HTERT RPE-1 (cell line): ENCODE results near the gene BCL2L11.
"Not testable (repeated sequence)": the region's sequence is repeated elsewhere in the genome, so short reads cannot be mapped to it uniquely, and the experiment has no call there.

Experiments used
- in situ Hi-C: fragments of 300-500 bp; cut with MboI; formaldehyde crosslinking; loops from 4 replicates; pipeline ENCODE4 v1.14.3; 2020; ENCODE audit warnings: low sequenced_read_pairs

Gene BCL2L11

GRCh38 chr2:111120253-111121027, at the start of gene BCL2L11:
Gene BCL2L11 (plus strand): TSS chr2:111120914. CDS start chr2:111123746, 2,832 bp downstream.
- in situ Hi-C loops, result no loop called here

- in situ Hi-C loops, result no loop called here
These were observed 49.0 kb upstream of the BCL2L11 start for GRCh38 chr2:111071600-111072171.

- in situ Hi-C loops, result no loop called here
These were observed 48.4 kb upstream of the BCL2L11 start for GRCh38 chr2:111072220-111072871.

GRCh38 chr2:111082659-111083058, 38.1 kb upstream of the BCL2L11 start:
- in situ Hi-C loops, result not testable (repeated sequence)

GRCh38 chr2:111091811-111092211, 28.9 kb upstream of the BCL2L11 start:
- in situ Hi-C loops, result no loop called here

- in situ Hi-C loops, result no loop called here
These were observed 26.0 kb upstream of the BCL2L11 start for GRCh38 chr2:111094691-111095090.

GRCh38 chr2:111095434-111095833, 25.3 kb upstream of the BCL2L11 start:
- in situ Hi-C loops, result no loop called here

GRCh38 chr2:111099402-111099801, 21.3 kb upstream of the BCL2L11 start:
- in situ Hi-C loops, result no loop called here

GRCh38 chr2:111100087-111100764, 20.5 kb upstream of the BCL2L11 start:
- in situ Hi-C loops, result no loop called here

- in situ Hi-C loops, result no loop called here
These were observed 19.9 kb upstream of the BCL2L11 start for GRCh38 chr2:111100765-111101162.

GRCh38 chr2:111101592-111101991, 19.1 kb upstream of the BCL2L11 start:
- in situ Hi-C loops, result no loop called here

GRCh38 chr2:111102216-111102615, 18.5 kb upstream of the BCL2L11 start:
- in situ Hi-C loops, result no loop called here

GRCh38 chr2:111105926-111106325, 14.8 kb upstream of the BCL2L11 start:
- in situ Hi-C loops, result no loop called here

- in situ Hi-C loops, result no loop called here
These were observed 14.0 kb upstream of the BCL2L11 start for GRCh38 chr2:111106706-111107105.

- in situ Hi-C loops, result no loop called here
These were observed 11.9 kb upstream of the BCL2L11 start for GRCh38 chr2:111108745-111109271.

- in situ Hi-C loops, result no loop called here
These were observed 9.5 kb upstream of the BCL2L11 start for GRCh38 chr2:111111101-111111755.

- in situ Hi-C loops, result no loop called here
These were observed 6.9 kb upstream of the BCL2L11 start for GRCh38 chr2:111113838-111114237.

GRCh38 chr2:111116011-111116746, 4.5 kb upstream of the BCL2L11 start:
- in situ Hi-C loops, result no loop called here

- in situ Hi-C loops, result no loop called here
These were observed 3.7 kb upstream of the BCL2L11 start for GRCh38 chr2:111116843-111117597.
